NT2/D1 (cell line): Measurements from ENCODE around the gene BAZ2B.

Source experiments
- YY1 ChIP-seq: IDR thresholded peaks from 2 replicates; pipeline ENCODE4 v1.6.1; 2011; ENCODE audit not compliant: insufficient read length, insufficient read depth
- ZNF274 ChIP-seq: IDR thresholded peaks from 2 replicates; pipeline ENCODE4 v1.6.1; 2011; ENCODE audit warnings: mild to moderate bottlenecking, low read depth, low read length

DNA sequence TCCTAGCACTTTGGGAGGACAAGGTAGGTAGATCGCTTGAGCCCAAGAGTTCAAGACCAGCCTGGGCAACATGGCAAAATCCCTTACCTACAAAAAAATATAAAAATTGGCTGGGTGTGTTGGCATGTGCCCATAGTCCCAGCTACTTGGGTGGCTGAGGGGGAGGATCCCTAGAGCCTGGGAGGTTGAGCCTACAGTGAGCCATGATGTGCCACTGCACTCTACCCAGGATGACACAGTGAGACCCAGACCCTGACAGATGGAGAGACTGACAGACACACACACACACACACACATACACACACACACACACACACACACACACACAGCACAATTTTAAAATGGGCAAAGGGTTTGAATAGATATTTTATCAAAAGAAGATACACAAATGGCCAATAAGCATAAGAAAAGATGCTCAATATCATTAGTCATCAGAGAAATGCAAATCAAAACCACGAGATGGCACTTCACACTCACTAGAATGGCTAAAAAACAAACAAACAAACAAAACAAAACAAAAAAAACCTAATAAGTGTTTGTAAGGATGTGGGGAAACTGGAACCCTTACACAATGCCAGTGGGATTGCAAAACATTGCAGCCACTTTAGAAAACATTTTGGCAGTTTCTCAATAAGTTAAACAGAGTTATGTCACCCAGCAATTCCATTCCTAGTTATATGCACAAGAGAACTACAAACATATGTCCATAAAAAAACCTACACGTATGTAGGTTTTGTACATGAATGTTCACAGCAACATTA is 42.3 kb downstream of the BAZ2B start:
- TF ChIP-seq YY1 (no peak), ZNF274 (no peak)
